NCI-H2107 treated with DMSO at 0.1 percent for 48 hours (cell line): ENCODE results near the gene DMKN.
"Not testable (repeated sequence)": the region's sequence is repeated elsewhere in the genome, so short reads cannot be mapped to it uniquely, and the experiment has no call there.

ENCODE experiments used
- DNase-seq: peaks from one replicate; lab custom pipeline; 2025; ENCODE audit not compliant: unreplicated experiment; lab: John Stamatoyannopoulos, UW

DMKN gene

GRCh38 chr19:35462476-35462953, 50.9 kb downstream of the DMKN start:
- DNase-seq, result no peak

- DNase-seq, result not testable (repeated sequence)
These were observed 51.7 kb downstream of the DMKN start for GRCh38 chr19:35461788-35462187.

GRCh38 chr19:35461060-35461459, 52.4 kb downstream of the DMKN start:
- no peak for DNase-seq

- DNase-seq, result no peak
These were observed 52.8 kb downstream of the DMKN start for GRCh38 chr19:35460608-35461007.

GRCh38 chr19:35459414-35460082, 53.9 kb downstream of the DMKN start:
- no peak for DNase-seq

- DNase-seq, result no peak
These were observed 54.6 kb downstream of the DMKN start for GRCh38 chr19:35458731-35459391.

- no peak for DNase-seq
These were observed 55.3 kb downstream of the DMKN start for GRCh38 chr19:35458192-35458591.

- DNase-seq, result no peak
These were observed 56.3 kb downstream of the DMKN start for GRCh38 chr19:35457173-35457572.

GRCh38 chr19:35455616-35456201, 57.7 kb downstream of the DMKN start:
- no peak for DNase-seq

- no peak for DNase-seq
These were observed 58.8 kb downstream of the DMKN start for GRCh38 chr19:35454663-35455062.

GRCh38 chr19:35451338-35452096, 61.9 kb downstream of the DMKN start:
- no peak for DNase-seq

- no peak for DNase-seq
These were observed 63.9 kb downstream of the DMKN start for GRCh38 chr19:35449359-35450043.

- no peak for DNase-seq
These were observed 65.6 kb downstream of the DMKN start, which contains the start of gene FFAR2 for GRCh38 chr19:35447606-35448469. Gene FFAR2, plus strand, starts transcription at chr19:35448257. Its CDS starts 1,458 bp downstream, at chr19:35449715.
